ENCODE data around the gene PPM1L.

GRCh38 chr3:160746976-160747375, 9.1 kb upstream of the PPM1L start:
- no peak for TF ChIP-seq ZNF570 (CRISPR knock-in tag; IDR thresholded peaks at IDR 0.05; ENCODE audit: borderline replicate concordance)
- no peak for TF ChIP-seq MAX (IDR thresholded peaks at IDR 0.05)
- TF ChIP-seq KDM1A (CRISPR knock-in tag; IDR thresholded peaks at IDR 0.05), result no peak
- no peak for TF ChIP-seq EZH2 (conservative IDR thresholded peaks at IDR 0.05; ENCODE audit: low read depth, low read length)
- TF ChIP-seq CBX5 (CRISPR knock-in tag; IDR thresholded peaks at IDR 0.05; ENCODE audit: borderline replicate concordance), result no peak
- no peak for TF ChIP-seq MIER2 (CRISPR knock-in tag; IDR thresholded peaks at IDR 0.05)
- no peak for TF ChIP-seq ZSCAN25 (CRISPR knock-in tag; IDR thresholded peaks at IDR 0.05)
- no peak for TF ChIP-seq NBN (conservative IDR thresholded peaks at IDR 0.05)

Measured in HepG2 (cell line).